Astrocyte (in vitro differentiated cells and primary cell): ENCODE measurements around the gene LAMB2.

Source experiments
- EZH2 ChIP-seq: IDR thresholded peaks from 2 replicates; pipeline ENCODE4 v1.6.1; 2012; ENCODE audit warnings: mild to moderate bottlenecking, low read length, inconsistent platforms; ENCODE audit not compliant: insufficient read depth
- TF ChIP-seq, protein P1 (sequence below): IDR thresholded peaks from 2 replicates; pipeline ENCODE4 v1.5.1; 2011; ENCODE audit warnings: low read depth, mild to moderate bottlenecking, inconsistent platforms, low read length, moderate library complexity; ENCODE audit not compliant: insufficient read depth

DNA sequence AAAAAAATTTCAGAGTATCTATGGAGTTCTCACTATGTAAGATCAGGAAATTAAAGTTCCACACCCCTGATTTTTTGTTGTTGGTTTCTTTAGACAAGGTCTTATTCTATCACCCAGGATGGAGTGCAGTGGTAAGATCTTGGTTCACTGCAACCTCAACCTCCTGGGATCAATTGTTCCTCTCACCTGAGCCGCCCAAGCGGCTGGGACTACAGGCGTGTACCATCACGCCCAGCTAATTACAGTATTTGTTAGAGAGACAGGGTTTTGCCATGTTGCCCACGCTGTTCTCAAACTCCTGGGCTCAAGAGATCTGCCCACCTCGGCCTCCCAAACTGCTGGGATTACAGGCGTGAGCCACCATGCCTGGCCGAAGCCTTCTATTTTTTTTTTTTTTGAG is 51.4 kb downstream of the LAMB2 start:
- TF ChIP-seq, protein P1, sequence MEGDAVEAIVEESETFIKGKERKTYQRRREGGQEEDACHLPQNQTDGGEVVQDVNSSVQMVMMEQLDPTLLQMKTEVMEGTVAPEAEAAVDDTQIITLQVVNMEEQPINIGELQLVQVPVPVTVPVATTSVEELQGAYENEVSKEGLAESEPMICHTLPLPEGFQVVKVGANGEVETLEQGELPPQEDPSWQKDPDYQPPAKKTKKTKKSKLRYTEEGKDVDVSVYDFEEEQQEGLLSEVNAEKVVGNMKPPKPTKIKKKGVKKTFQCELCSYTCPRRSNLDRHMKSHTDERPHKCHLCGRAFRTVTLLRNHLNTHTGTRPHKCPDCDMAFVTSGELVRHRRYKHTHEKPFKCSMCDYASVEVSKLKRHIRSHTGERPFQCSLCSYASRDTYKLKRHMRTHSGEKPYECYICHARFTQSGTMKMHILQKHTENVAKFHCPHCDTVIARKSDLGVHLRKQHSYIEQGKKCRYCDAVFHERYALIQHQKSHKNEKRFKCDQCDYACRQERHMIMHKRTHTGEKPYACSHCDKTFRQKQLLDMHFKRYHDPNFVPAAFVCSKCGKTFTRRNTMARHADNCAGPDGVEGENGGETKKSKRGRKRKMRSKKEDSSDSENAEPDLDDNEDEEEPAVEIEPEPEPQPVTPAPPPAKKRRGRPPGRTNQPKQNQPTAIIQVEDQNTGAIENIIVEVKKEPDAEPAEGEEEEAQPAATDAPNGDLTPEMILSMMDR, result no peak
- no peak for TF ChIP-seq EZH2
